GM12872 (cell line): ENCODE data around the gene ABHD16B.

Experiments
- CTCF ChIP-seq: IDR thresholded peaks from 3 replicates; pipeline ENCODE4 v1.5.1; 2011; ENCODE audit warnings: low read depth, mild to moderate bottlenecking, low read length, moderate library complexity; ENCODE audit not compliant: insufficient read depth

Gene ABHD16B

GRCh38 chr20:63900413-63900812 lies 39.1 kb downstream of the ABHD16B start:
- TF ChIP-seq CTCF = no peak

GRCh38 chr20:63903796-63904561 lies 42.7 kb downstream of the ABHD16B start:
- TF ChIP-seq CTCF = no peak

- TF ChIP-seq CTCF = no peak
These were observed 46.8 kb downstream of the ABHD16B start for GRCh38 chr20:63908008-63908682.

GRCh38 chr20:63911176-63911575 lies 49.9 kb downstream of the ABHD16B start:
- no peak for TF ChIP-seq CTCF
